Hematopoietic multipotent progenitor cell treated with erythropoietin and hydrocortisone succinate and interleukin-3 and kit ligand, for 15 days (in vitro differentiated cells): ENCODE data around the gene METTL25.

ENCODE experiments used
- DNase-seq: peaks from one replicate; pipeline ENCODE4 v3.0.0-alpha.2; 2015; ENCODE audit warnings: low spot score

METTL25 gene

GRCh38 chr12:82473111-82473754 lies 114.9 kb downstream of the METTL25 start:
- DNase-seq: no peak

DNA sequence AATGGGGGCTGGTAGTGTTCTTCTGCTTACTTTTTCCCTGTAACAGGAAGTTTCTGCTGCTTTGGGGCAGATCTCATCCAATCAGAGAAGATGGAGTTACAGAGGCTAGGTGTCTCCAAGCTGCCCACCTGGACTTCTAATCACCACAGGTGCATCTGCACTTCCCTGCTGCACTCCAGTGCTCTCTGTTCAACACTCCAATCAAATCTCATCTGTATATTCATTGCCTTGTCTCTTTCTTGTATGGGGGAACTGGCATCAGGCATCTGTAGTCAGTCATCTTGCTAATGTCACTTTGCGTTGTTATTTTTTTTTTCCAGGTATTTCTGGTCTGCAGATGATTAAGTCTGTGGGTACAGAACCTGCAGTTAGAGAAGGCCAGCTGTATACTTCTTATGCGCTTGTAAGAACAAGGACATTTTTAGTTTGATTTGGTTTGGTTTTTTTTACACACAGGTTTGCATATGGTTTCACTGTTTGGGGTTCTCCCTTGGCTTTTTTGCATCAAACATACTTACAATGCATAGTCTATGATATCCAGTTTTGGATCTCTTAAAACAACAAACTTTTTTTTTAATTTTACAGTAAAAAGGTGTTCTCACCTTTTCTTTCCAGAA lies 116.0 kb downstream of the METTL25 start:
- no peak for DNase-seq

DNA sequence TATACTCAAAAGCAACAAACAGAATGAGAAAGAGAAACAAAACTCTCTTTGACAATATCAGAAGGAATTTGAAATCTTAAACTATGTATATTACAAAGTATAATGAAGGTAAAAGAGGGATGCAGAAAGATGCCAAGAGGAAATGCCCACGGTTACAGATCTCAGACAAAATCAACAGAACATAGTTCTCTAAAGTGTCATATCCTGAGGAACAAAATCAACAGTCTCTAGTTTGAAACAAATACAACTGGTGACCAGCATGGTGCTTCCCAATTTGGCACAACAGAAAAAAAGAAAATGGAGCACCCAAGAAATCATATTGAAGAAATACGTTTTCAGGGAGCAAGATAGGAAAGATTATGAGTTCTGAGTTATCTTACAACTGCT lies 116.5 kb downstream of the METTL25 start:
- DNase-seq: no peak

GRCh38 chr12:82475211-82475610 lies 116.9 kb downstream of the METTL25 start:
- no peak for DNase-seq

GRCh38 chr12:82476511-82476910 lies 118.2 kb downstream of the METTL25 start:
- DNase-seq: no peak

GRCh38 chr12:82479511-82479910 lies 121.2 kb downstream of the METTL25 start:
- DNase-seq: no peak

DNA sequence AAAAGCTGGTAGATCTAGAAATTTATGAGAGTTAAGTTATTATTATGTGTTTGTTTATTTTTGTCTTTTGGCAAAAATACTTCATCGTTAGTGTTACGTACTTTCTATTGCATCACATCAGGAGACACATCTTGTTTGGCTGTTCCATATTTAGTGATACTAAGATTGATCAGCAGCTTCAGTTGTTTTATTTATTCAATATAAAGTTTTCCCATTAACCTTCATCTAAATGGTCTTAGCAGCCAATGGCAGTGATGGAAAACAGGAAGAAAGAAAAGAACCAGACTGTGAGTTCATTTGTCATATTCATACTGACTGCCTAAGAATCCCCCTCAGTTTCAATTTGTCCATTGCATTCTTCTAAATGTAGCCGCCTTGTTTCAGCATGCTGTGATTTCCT lies 122.3 kb downstream of the METTL25 start:
- DNase-seq: no peak

DNA sequence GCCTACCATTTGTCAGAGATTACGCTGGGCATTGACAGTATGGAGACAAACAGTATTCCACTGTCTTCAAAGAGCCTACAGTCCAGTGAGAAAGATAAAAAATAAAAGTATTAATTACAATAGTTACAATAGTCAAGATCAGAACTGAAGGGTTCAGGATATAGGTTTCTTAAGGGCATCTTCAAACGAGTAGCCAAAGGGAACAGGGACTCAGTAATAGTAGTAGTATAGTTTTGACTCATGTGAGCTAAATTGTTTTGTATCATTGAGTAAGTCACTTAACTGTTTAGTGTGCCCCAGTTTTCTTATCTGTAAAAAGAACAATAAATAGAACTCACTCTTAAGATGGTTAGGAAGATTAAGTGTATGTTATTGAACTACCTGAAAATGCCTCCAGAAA lies 123.6 kb downstream of the METTL25 start:
- no peak for DNase-seq

DNA sequence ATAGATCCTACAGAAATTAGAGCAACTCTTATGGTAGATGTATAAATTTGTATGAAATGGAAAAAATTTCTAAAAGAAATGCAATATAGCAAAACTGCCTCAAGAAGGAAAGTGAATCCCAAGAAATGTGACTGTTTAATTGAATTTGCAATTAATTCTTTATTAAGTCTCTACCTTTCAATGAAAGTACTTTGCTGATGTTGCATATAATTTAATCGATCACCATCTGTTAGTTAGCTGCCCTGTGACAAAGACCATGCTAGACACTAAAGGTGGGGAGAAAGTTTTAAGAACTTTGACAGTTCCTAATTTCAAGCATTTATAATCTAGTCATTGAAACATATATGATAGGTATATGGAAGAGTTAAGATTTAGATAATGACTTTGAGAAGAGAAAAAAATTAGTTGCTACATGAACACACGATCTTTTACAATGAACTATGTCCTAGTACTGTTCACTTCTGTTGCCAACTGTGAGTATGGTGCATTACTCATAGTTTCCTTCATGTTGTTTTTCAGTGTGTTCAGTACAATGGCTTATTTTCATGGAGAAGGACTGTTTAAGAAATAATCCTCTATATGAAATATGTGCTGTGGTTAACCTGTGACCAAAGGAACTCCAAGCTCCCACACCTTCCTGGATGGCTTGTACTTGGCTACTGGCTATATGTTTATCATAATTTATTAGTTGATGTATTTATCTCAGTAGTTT lies 128.4 kb downstream of the METTL25 start:
- no peak for DNase-seq

DNA sequence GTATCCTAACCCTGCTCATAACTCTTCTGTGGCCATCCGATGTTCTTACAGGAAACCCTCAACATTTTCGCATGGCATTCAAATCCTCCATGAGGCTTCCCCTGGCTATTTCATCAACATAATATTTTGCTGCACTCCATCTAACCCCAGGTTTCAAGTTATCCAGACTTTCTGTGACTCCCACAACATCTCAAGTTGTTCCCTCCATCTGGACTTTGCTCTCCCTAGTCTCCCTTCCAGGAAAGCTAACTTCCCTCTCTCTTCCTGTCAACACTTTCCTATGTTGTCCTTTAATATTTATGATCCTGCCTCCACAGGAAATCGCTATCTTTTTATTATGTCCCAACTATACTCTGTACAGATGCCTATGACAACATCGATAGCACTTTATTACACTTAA lies 146.1 kb downstream of the METTL25 start:
- DNase-seq: no peak

- DNase-seq: no peak
Observed at GRCh38 chr12:82505150-82505549, 146.8 kb downstream of the METTL25 start.

GRCh38 chr12:82507686-82508085 lies 149.4 kb downstream of the METTL25 start:
- no peak for DNase-seq

DNA sequence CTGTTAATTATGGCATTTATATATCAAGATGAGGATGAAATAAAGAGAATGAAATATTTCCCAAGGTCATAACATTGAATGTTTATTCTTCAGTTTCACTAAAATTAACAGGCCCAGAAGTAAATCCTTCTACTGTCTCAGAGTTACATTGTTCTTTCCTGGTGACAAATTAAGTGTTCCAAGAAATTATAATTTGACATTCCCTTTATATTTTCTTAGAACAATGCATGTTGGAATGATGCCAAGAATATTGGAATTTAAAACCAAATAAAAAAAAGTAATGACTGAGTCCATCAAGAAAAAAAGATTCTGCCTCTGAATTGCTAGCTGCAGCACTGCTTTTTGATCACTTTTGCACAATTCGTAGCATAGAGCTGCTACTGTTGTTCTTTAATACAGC lies 152.1 kb downstream of the METTL25 start:
- DNase-seq: no peak

DNA sequence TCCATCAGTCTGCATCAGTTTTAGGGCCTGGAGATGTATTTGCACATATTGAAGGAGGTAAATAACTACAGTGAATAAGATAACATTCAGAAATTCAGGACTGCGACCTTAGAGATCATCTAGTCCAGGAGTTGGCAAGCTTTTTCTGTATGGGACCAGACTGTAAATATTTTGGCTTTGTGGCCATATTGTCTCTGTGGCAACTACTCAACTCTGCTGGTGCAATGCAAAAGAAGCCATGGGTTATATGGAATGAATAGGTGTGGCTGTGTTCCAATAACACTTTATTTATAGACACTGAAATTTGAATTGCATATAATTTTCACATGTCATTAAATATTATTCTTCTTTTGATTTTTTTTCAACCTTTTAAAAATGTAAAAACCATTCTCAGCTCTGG lies 156.6 kb downstream of the METTL25 start:
- DNase-seq: no peak

GRCh38 chr12:82515652-82516051 lies 157.3 kb downstream of the METTL25 start:
- DNase-seq: no peak

- DNase-seq: no peak
Observed at GRCh38 chr12:82517027-82517426, 158.7 kb downstream of the METTL25 start.

DNA sequence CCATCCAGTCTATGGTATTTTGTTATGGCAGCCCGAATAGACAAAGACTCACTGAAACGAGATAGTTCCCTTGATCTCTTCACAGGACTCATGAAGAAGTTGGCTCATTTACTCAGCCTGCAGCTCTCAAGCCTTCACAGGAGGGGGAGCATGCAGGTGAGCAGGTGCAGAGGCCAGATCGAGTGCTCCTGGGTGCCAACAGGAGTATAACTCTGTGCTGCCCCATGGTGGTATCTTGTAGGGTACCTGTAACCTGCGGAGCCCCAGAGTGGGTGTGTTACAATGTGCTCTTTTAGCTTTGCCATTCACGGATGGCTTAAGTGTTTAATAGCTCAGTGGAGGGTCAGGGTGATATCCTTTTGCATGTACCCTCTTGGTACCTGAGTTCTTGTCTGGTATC lies 159.5 kb downstream of the METTL25 start:
- no peak for DNase-seq

- no peak for DNase-seq
Observed at GRCh38 chr12:82519510-82519909, 161.2 kb downstream of the METTL25 start.

DNA sequence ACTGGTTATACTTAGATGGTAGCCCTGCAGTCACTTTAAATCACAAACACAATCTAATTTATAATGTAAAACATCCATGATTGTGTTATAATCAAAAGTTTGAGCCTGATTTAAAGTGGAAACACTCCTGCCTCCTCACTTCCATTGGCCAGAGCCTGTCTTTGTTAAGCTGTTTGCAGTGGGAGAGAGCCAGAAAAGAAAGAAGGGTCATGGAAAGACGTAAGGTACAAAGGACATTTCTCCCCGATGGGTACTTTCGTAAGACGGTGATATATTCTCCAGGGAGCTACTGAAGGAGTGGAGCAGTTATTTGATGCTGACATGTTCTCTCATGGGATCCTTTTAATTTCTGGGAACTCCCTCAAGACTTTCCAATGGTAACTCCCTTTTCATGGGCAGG lies 164.0 kb downstream of the METTL25 start:
- no peak for DNase-seq

DNA sequence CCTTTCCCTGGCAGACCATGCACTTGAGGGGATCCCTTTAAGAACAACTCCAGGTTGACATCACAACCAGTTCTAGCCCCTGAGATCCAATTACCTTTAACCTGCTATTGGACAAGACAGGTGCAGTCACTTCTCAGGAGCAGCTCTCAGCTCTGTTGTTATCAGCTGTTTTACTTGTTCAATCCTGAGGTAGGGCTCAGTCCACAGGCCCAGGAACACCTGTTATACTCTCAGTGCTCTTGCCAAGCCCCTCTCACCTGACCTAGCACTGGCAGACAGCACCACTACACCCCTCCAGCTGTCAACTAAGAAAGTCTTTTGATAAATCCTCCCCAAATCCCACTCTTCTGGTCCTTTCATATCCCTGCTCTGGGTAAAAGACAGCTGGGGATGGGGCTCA lies 164.4 kb downstream of the METTL25 start:
- DNase-seq: no peak

DNA sequence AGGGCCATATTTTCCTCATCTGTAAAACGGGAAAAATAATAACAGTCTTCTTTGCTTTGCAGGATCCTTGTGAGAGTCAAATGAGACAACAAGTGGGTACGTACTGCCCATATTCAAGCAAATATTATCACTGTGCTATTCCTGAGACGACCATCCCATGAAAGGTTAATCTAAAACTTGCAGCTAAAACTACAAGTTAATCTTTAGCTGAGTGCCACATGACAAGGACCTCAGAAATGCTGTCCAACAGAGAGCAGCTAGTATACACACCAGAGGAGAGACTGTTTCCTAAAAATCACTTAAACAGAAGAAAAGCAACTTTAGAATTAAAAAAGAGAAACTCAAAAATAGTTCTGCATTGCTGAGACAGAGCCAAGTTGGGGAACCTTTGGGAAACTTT lies 165.7 kb downstream of the METTL25 start:
- no peak for DNase-seq

GRCh38 chr12:82524641-82525040 lies 166.3 kb downstream of the METTL25 start:
- no peak for DNase-seq

DNA sequence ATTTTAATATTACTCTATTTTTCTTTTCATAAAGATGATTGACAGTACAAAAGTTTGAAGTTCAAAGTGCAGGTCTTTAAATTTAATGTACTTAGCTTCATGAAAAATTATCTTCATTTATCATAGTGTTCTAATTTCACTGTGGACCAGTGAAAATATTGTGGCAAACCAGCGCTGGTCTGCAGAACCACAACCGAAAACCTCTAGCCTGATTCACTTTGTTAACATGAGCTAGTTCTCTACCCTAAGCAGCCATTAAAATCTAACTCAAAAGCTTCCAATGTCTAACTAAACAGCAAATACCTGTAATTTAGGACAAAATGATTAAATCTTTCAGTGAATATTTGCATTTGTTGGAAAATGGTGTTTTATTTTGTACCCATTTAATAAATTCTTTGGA lies 167.3 kb downstream of the METTL25 start:
- no peak for DNase-seq
